ENCODE results near the gene RUNX2. TPM values are rescaled to one million over a fixed set of nuclear protein-coding genes. Genes with fewer than 3 reads are reported as not detected.

RUNX2 gene
- polyA plus RNA-seq, 1 donor (not counting 4 experiments of a cell fraction or from before 2014, with no cell fraction given): 1.4 TPM

DNA sequence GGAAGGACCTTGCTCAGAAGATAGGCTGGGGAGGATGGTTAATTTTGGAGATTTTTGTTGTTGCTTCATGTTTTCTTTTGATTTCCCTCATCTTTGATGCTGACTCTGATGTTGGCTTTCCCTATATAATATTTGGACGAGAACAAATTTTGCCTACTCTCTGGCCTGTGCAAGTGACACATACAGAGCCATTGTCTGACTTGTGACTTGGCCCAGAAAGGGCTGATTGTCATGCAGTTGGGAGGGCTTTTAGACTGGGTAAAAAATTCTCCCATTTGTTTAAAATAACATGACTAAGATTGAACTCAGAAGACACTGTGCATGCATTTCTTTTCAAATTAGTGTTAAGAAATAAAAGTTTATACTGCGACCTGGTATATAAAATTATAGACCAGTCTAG lies 148.2 kb downstream of the RUNX2 start:
- FAIRE-seq (no peak), DNase-seq (ENCODE audit: low read depth, low spot score) (no peak)
- H3K9me3 ChIP-seq (ENCODE audit: control insufficient read depth, low read depth, low read length): no peaks in the 10 kb centered on the region
- no peaks in the 10 kb centered on the region for H4K20me1 ChIP-seq (ENCODE audit: control insufficient read depth, extremely low read depth, insufficient read depth, low read length)
- no peak overlapping the region for H3K9ac ChIP-seq (ENCODE audit: control insufficient read depth, extremely low read depth, insufficient read depth, low read length)
- no peaks in the 10 kb centered on the region for H3K79me2 ChIP-seq (ENCODE audit: control insufficient read depth, insufficient read depth, low read length)
- no peak overlapping the region for H2AFZ ChIP-seq (ENCODE audit: control insufficient read depth, low read length)
- H3K4me2 ChIP-seq (ENCODE audit: control insufficient read depth, extremely low read depth, insufficient read depth, low read depth, low read length): no peak overlapping the region
- H3K27ac ChIP-seq (ENCODE audit: control insufficient read depth, insufficient read depth, low read length): no peak overlapping the region
- no peak overlapping the region for H3K4me3 ChIP-seq (ENCODE audit: control insufficient read depth in 2 of 3, extremely low read depth in 1 of 3, insufficient read depth in 2 of 3, low read depth in 1 of 3, low read length in 3 of 3)
- H3K4me1 ChIP-seq (ENCODE audit: control insufficient read depth, extremely low read depth, insufficient read depth, low read length): peaks cover 29% of the 10 kb centered on the region
- H3K27me3 ChIP-seq (ENCODE audit: control insufficient read depth, extremely low read depth, insufficient read depth, low read length): no peaks in the 10 kb centered on the region
- no peaks in the 10 kb centered on the region for H3K36me3 ChIP-seq (ENCODE audit: control insufficient read depth in 2 of 2, extremely low read depth in 1 of 2, insufficient read depth in 2 of 2, low read length in 2 of 2)
- dilution Hi-C loops (cut with MboI; ENCODE audit: extremely low pct_ligation_motif_present, low sequenced_read_pairs): no loop called here
- no peaks in the 10 kb centered on the region for H3K9me1 ChIP-seq (ENCODE audit: control insufficient read depth, extremely low read depth, insufficient read depth, low read length)
- no peak for TF ChIP-seq EZH2 (IDR thresholded peaks at IDR 0.05; ENCODE audit: low read length)
- TF ChIP-seq, protein P1, sequence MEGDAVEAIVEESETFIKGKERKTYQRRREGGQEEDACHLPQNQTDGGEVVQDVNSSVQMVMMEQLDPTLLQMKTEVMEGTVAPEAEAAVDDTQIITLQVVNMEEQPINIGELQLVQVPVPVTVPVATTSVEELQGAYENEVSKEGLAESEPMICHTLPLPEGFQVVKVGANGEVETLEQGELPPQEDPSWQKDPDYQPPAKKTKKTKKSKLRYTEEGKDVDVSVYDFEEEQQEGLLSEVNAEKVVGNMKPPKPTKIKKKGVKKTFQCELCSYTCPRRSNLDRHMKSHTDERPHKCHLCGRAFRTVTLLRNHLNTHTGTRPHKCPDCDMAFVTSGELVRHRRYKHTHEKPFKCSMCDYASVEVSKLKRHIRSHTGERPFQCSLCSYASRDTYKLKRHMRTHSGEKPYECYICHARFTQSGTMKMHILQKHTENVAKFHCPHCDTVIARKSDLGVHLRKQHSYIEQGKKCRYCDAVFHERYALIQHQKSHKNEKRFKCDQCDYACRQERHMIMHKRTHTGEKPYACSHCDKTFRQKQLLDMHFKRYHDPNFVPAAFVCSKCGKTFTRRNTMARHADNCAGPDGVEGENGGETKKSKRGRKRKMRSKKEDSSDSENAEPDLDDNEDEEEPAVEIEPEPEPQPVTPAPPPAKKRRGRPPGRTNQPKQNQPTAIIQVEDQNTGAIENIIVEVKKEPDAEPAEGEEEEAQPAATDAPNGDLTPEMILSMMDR (optimal IDR thresholded peaks at IDR 0.05 in 1 of 3, IDR thresholded peaks at IDR 0.05 in 1 of 3, conservative IDR thresholded peaks at IDR 0.05 in 1 of 3; ENCODE audit: extremely low read depth in 1 of 3, insufficient read depth in 2 of 3, low read length in 3 of 3): no peak

DNA sequence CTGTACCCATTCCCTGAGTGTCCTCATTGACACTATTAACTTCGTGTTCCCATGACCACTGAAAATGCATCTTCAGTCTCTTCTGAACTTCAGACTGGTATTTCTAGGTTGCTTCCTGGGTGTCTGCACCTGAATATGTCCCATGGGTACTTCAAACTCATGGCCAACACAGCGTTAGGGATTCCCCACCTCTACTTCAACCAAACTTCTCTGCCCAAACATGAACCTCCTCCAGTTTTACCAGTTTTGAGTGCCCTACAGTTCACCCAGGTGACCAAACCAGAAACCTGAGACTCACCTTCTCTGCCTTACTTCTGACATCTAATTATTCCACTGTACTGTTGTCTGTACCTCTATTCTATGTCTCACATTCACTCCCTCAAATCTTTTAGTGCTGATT lies 149.1 kb downstream of the RUNX2 start:
- H3K4me1 ChIP-seq (ENCODE audit: control insufficient read depth, extremely low read depth, insufficient read depth, low read length): peaks cover 29% of the 10 kb centered on the region
- no peak overlapping the region for H3K4me3 ChIP-seq (ENCODE audit: control insufficient read depth in 2 of 3, extremely low read depth in 1 of 3, insufficient read depth in 2 of 3, low read depth in 1 of 3, low read length in 3 of 3)
- no peak overlapping the region for H2AFZ ChIP-seq (ENCODE audit: control insufficient read depth, low read length)
- dilution Hi-C loops (cut with MboI; ENCODE audit: extremely low pct_ligation_motif_present, low sequenced_read_pairs): no loop called here
- no peaks in the 10 kb centered on the region for H3K79me2 ChIP-seq (ENCODE audit: control insufficient read depth, insufficient read depth, low read length)
- TF ChIP-seq, protein P1 (optimal IDR thresholded peaks at IDR 0.05 in 1 of 3, IDR thresholded peaks at IDR 0.05 in 1 of 3, conservative IDR thresholded peaks at IDR 0.05 in 1 of 3; ENCODE audit: extremely low read depth in 1 of 3, insufficient read depth in 2 of 3, low read length in 3 of 3): no peak
- no peak for TF ChIP-seq EZH2 (IDR thresholded peaks at IDR 0.05; ENCODE audit: low read length)
- FAIRE-seq (no peak), DNase-seq (ENCODE audit: low read depth, low spot score) (no peak)
- H4K20me1 ChIP-seq (ENCODE audit: control insufficient read depth, extremely low read depth, insufficient read depth, low read length): no peaks in the 10 kb centered on the region
- H3K9ac ChIP-seq (ENCODE audit: control insufficient read depth, extremely low read depth, insufficient read depth, low read length): no peak overlapping the region
- no peaks in the 10 kb centered on the region for H3K27me3 ChIP-seq (ENCODE audit: control insufficient read depth, extremely low read depth, insufficient read depth, low read length)
- H3K36me3 ChIP-seq (ENCODE audit: control insufficient read depth in 2 of 2, extremely low read depth in 1 of 2, insufficient read depth in 2 of 2, low read length in 2 of 2): no peaks in the 10 kb centered on the region
- no peak overlapping the region for H3K27ac ChIP-seq (ENCODE audit: control insufficient read depth, insufficient read depth, low read length)
- H3K9me1 ChIP-seq (ENCODE audit: control insufficient read depth, extremely low read depth, insufficient read depth, low read length): no peaks in the 10 kb centered on the region
- no peaks in the 10 kb centered on the region for H3K9me3 ChIP-seq (ENCODE audit: control insufficient read depth, low read depth, low read length)
- no peak overlapping the region for H3K4me2 ChIP-seq (ENCODE audit: control insufficient read depth, extremely low read depth, insufficient read depth, low read depth, low read length)
